Lower lobe of right lung (tissue), 2 donors: Measurements from ENCODE around the gene RPRD1A. TPM values are rescaled to one million over a fixed set of nuclear protein-coding genes. Genes with fewer than 3 reads are reported as not detected.

Experiments
- ATAC-seq, 2 donors: fragments of 200-7000 bp; cut with Tn5 transposase; one replicate each; pipeline ENCODE4 v1.9.1; 2020 to 2022; ENCODE audit warnings: mild to moderate bottlenecking in 2 of 2, moderate library complexity in 2 of 2
- DNase-seq: peaks from one replicate; pipeline ENCODE4 v3.0.0-alpha.2; 2020
- H3K27ac ChIP-seq: fragments of 200-600 bp; one replicate; pipeline ENCODE4 v1.8.0; 2022
- H3K27me3 ChIP-seq: fragments of 200-600 bp; one replicate; pipeline ENCODE4 v1.8.0; 2022; ENCODE audit warnings: low read depth
- H3K36me3 ChIP-seq: fragments of 200-600 bp; one replicate; pipeline ENCODE4 v1.8.0; 2022; ENCODE audit warnings: mild to moderate bottlenecking
- H3K4me1 ChIP-seq: fragments of 200-600 bp; one replicate; pipeline ENCODE4 v1.8.0; 2022
- H3K4me3 ChIP-seq: fragments of 200-600 bp; one replicate; pipeline ENCODE4 v1.8.0; 2022; ENCODE audit warnings: mild to moderate bottlenecking
- H3K9me3 ChIP-seq: fragments of 200-600 bp; one replicate; pipeline ENCODE4 v1.8.0; 2022
- CTCF ChIP-seq: fragments of 200-600 bp; IDR thresholded peaks from one replicate; pipeline ENCODE4 v1.8.0; 2022; ENCODE audit warnings: antibody characterized with exemption, mild to moderate bottlenecking
- intact Hi-C: fragments of 100-400 bp; cut with DNase I; formaldehyde crosslinking; loops from one replicate; pipeline ENCODE4 v1.11.0; 2022
- total RNA-seq: library from RNA; stranded (reverse); fragmentation: NEBNext Ultra II Directional; extraction: Animal tissue kit (Norgen Biotek cat#: 25700); gene quantifications from one replicate; pipeline ENCODE4 v1.2.1, GENCODE V29; 2021
- donor health status: DM: no; HTN: yes; CAD: no; lungs with severe emphysema.

The RPRD1A gene
- total RNA-seq, 1 donor from 2014 or later, result 39.1 TPM

GRCh38 chr18:35950628-35950982, 116.8 kb downstream of the RPRD1A start:
- no peak for ATAC-seq
- H3K9me3 ChIP-seq, result no peaks in the 10 kb centered on the region
- H3K4me3 ChIP-seq, result peak overlapping the region; percentile 54
- TF ChIP-seq CTCF, result no peak
- H3K4me1 ChIP-seq, result peaks cover 8% of the 10 kb centered on the region
- no peaks in the 10 kb centered on the region for H3K36me3 ChIP-seq
- intact Hi-C loops, result no loop called here
- no peak for DNase-seq
- H3K27me3 ChIP-seq, result peaks cover 4% of the 10 kb centered on the region
- no peak overlapping the region for H3K27ac ChIP-seq

GRCh38 chr18:35949903-35950627, 117.3 kb downstream of the RPRD1A start:
- no peak overlapping the region for H3K27ac ChIP-seq
- peak; percentile 97 for TF ChIP-seq CTCF
- intact Hi-C loops, result loop anchor here (10.0 kb wide), 1 partner anchor 195 kb away; no protein-coding TSS in a partner anchor
- H3K4me1 ChIP-seq, result peaks cover 8% of the 10 kb centered on the region
- peak; percentile 61 for DNase-seq
- no peaks in the 10 kb centered on the region for H3K9me3 ChIP-seq
- peaks cover 4% of the 10 kb centered on the region for H3K27me3 ChIP-seq
- peak; percentile 82 to 89 for ATAC-seq
- no peaks in the 10 kb centered on the region for H3K36me3 ChIP-seq
- peak overlapping the region; percentile 54 for H3K4me3 ChIP-seq

- H3K27me3 ChIP-seq, result peaks cover 4% of the 10 kb centered on the region
- no peaks in the 10 kb centered on the region for H3K36me3 ChIP-seq
- TF ChIP-seq CTCF, result no peak
- intact Hi-C loops, result loop anchor here (10.0 kb wide), 1 partner anchor 194 kb away; no protein-coding TSS in a partner anchor
- ATAC-seq, result no peak
- peaks cover 8% of the 10 kb centered on the region for H3K4me1 ChIP-seq
- no peak overlapping the region for H3K27ac ChIP-seq
- H3K4me3 ChIP-seq, result no peak overlapping the region
- H3K9me3 ChIP-seq, result no peaks in the 10 kb centered on the region
- no peak for DNase-seq
Observed at GRCh38 chr18:35949090-35949489, 118.3 kb downstream of the RPRD1A start.

GRCh38 chr18:35948080-35948479, 119.3 kb downstream of the RPRD1A start:
- DNase-seq (no peak), ATAC-seq (no peak)
- no peak for TF ChIP-seq CTCF
- intact Hi-C loops, result loop anchor here (10.0 kb wide), 1 partner anchor 193 kb away; no protein-coding TSS in a partner anchor
- H3K27me3 ChIP-seq, result peaks cover 2% of the 10 kb centered on the region
- H3K4me3 ChIP-seq, result no peak overlapping the region
- H3K9me3 ChIP-seq, result no peaks in the 10 kb centered on the region
- no peak overlapping the region for H3K27ac ChIP-seq
- no peaks in the 10 kb centered on the region for H3K36me3 ChIP-seq
- peaks cover 8% of the 10 kb centered on the region for H3K4me1 ChIP-seq

- H3K36me3 ChIP-seq, result no peaks in the 10 kb centered on the region
- intact Hi-C loops, result loop anchor here (10.0 kb wide), 1 partner anchor 188 kb away; no protein-coding TSS in a partner anchor
- no peak for DNase-seq
- no peaks in the 10 kb centered on the region for H3K4me1 ChIP-seq
- H3K9me3 ChIP-seq, result no peaks in the 10 kb centered on the region
- H3K27me3 ChIP-seq, result no peaks in the 10 kb centered on the region
- TF ChIP-seq CTCF, result no peak
- no peak for ATAC-seq
- H3K27ac ChIP-seq, result no peak overlapping the region
- no peak overlapping the region for H3K4me3 ChIP-seq
Observed at GRCh38 chr18:35942661-35943060, 124.7 kb downstream of the RPRD1A start.
